ENCODE data around the gene SPOCK1. TPM values are rescaled to one million over a fixed set of nuclear protein-coding genes. Genes with fewer than 3 reads are reported as not detected.

SPOCK1 gene
- total and polyA plus RNA-seq, 2 experiments from 2014 or later, result 5.6 to 10.1 TPM

- 69% methylated on average over 2 of the region's 2 CpGs for WGBS (ENCODE audit: low lambda C conversion rate, missing lambda C conversion rate)
- H2AFZ ChIP-seq, result no peak overlapping the region
- H3K79me2 ChIP-seq, result no peaks in the 10 kb centered on the region
- TF ChIP-seq CTCF (IDR thresholded peaks at IDR 0.05; ENCODE audit: poor library complexity) (no peak), EZH2 (IDR thresholded peaks at IDR 0.05; ENCODE audit: borderline replicate concordance) (no peak), EZH2phosphoT487 (IDR thresholded peaks at IDR 0.05; ENCODE audit: low read depth, severe bottlenecking, unreplicated experiment) (no peak)
- H3K4me3 ChIP-seq, result no peak overlapping the region
- H3K4me2 ChIP-seq, result no peak overlapping the region
- H3K9me2 ChIP-seq (replicated peaks; ENCODE audit: insufficient read depth), result no peaks in the 10 kb centered on the region
- DNase-seq (ENCODE audit: low spot score), result no peak
- H3K27me3 ChIP-seq, result no peaks in the 10 kb centered on the region
- peaks cover 7% of the 10 kb centered on the region for H3K4me1 ChIP-seq (ENCODE audit: insufficient read depth)
- H3K9me3 ChIP-seq (ENCODE audit: low read depth), result no peaks in the 10 kb centered on the region
- no peaks in the 10 kb centered on the region for H4K20me1 ChIP-seq (ENCODE audit: insufficient read depth, poor library complexity, severe bottlenecking)
- H3K36me3 ChIP-seq (replicated peaks; ENCODE audit: insufficient read depth, low read depth), result no peaks in the 10 kb centered on the region
- H3K27ac ChIP-seq, result no peak overlapping the region
Measured at GRCh38 chr5:137215780-137216179, 283.3 kb downstream of the SPOCK1 start.

GRCh38 chr5:137215261-137215660 lies 283.9 kb downstream of the SPOCK1 start:
- Histone ChIP-seq H3K27ac (peak overlapping the region; percentile 17), H3K4me3 (no peak overlapping the region), H4K20me1 (ENCODE audit: insufficient read depth, poor library complexity, severe bottlenecking) (no peaks in the 10 kb centered on the region), H2AFZ (no peak overlapping the region), H3K27me3 (no peaks in the 10 kb centered on the region), H3K4me2 (no peak overlapping the region), H3K79me2 (no peaks in the 10 kb centered on the region), H3K36me3 (replicated peaks; ENCODE audit: insufficient read depth, low read depth) (no peaks in the 10 kb centered on the region), H3K9me2 (replicated peaks; ENCODE audit: insufficient read depth) (no peaks in the 10 kb centered on the region), H3K9me3 (ENCODE audit: low read depth) (no peaks in the 10 kb centered on the region), H3K4me1 (ENCODE audit: insufficient read depth) (peaks cover 7% of the 10 kb centered on the region)
- no peak for TF ChIP-seq EZH2phosphoT487 (IDR thresholded peaks at IDR 0.05; ENCODE audit: low read depth, severe bottlenecking, unreplicated experiment)
- no peak for TF ChIP-seq EZH2 (IDR thresholded peaks at IDR 0.05; ENCODE audit: borderline replicate concordance)
- no peak for TF ChIP-seq CTCF (IDR thresholded peaks at IDR 0.05; ENCODE audit: poor library complexity)
- DNase-seq (ENCODE audit: low spot score), result no peak
- 58% methylated on average over 1 of the region's 1 CpG for whole genome bisulfite sequencing (ENCODE audit: low lambda C conversion rate, missing lambda C conversion rate)

GRCh38 chr5:137214446-137215189 lies 284.5 kb downstream of the SPOCK1 start:
- Histone ChIP-seq H4K20me1 (ENCODE audit: insufficient read depth, poor library complexity, severe bottlenecking) (no peaks in the 10 kb centered on the region), H3K27ac (peak overlapping the region; percentile 17), H3K4me2 (peak overlapping the region; percentile 42), H3K9me3 (ENCODE audit: low read depth) (no peaks in the 10 kb centered on the region), H3K79me2 (no peaks in the 10 kb centered on the region), H2AFZ (no peak overlapping the region), H3K4me3 (no peak overlapping the region), H3K9me2 (replicated peaks; ENCODE audit: insufficient read depth) (no peaks in the 10 kb centered on the region), H3K4me1 (ENCODE audit: insufficient read depth) (peaks cover 7% of the 10 kb centered on the region), H3K27me3 (no peaks in the 10 kb centered on the region), H3K36me3 (replicated peaks; ENCODE audit: insufficient read depth, low read depth) (no peaks in the 10 kb centered on the region)
- no peak for TF ChIP-seq EZH2 (IDR thresholded peaks at IDR 0.05; ENCODE audit: borderline replicate concordance)
- TF ChIP-seq EZH2phosphoT487 (IDR thresholded peaks at IDR 0.05; ENCODE audit: low read depth, severe bottlenecking, unreplicated experiment), result no peak
- TF ChIP-seq CTCF (IDR thresholded peaks at IDR 0.05; ENCODE audit: poor library complexity), result no peak
- WGBS (ENCODE audit: low lambda C conversion rate, missing lambda C conversion rate), result 53% methylated on average over 2 of the region's 2 CpGs
- DNase-seq (ENCODE audit: low spot score), result no peak

Measured in hepatocyte (in vitro differentiated cells).